GM18520 (cell line): Measurements from ENCODE around the gene EAF2.

Source experiments
- ATAC-seq: cut with Tn5 transposase; IDR thresholded peaks from one replicate; pipeline ENCODE4 v1.9.1; 2021; ENCODE audit not compliant: unreplicated experiment

The EAF2 gene

DNA sequence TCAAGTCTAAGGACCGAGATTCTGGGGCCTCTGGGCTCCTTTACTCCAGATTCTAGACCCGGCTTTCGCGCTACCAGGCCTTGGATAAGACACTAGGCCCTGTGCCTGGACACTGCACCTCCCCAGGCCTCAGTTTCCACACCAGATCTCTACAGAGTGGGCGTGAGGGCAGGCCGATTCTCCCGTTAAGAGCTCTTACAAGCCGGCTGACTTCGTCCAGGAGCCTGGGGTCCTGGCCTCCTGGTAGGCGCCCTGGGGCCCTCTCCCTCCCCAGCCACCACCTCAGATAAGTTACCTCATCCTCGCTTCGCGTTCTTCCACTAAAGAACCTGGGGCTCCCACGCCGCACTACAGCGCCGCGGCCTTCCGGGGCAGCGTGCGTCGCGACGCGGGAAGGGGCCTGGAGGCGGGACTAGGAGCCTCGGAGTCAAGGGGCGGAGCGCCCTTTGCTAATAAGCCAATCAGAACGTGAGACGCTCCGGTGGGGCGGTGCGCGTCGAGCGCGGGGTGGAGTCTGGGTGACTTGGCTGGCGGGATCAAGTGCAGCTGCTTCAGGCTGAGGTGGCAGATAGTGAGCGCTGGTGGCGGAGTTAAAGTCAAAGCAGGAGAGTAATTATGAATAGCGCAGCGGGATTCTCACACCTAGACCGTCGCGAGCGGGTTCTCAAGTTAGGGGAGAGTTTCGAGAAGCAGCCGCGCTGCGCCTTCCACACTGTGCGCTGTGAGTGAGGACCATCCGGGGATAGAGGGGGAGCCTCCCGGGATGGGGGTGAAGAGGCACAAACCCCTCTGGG lies at the start of gene EAF2, which contains the start of gene IQCB1:
Gene EAF2 (plus strand): TSS at position 539 of the 794 bp plus-strand sequence. CDS start 77 bp downstream, at position 616.
Gene IQCB1 (minus strand): TSS at position 390 of the 794 bp plus-strand sequence. CDS start 6,100 bp downstream, outside the sequence.
- ATAC-seq, result peak; percentile 99

DNA sequence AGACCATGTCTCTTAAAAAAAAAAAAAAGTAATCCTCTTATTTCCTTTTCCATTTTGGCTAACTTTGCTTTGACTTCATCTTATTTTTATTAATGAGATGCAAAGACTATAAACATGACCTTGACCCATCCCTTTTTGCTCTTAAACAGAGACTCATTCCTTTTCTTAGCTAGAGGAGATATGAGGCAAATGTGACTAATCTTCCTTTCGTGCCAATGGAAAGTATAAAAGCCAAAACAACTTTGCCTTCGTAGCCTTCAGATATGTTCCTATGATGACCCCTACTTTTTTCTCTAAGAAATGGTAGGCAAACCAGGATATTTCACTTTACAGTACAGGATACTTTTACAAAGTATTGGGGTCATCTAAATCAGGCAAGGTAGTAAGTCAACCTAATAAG lies 48.5 kb upstream of the EAF2 start:
- no peak for ATAC-seq

DNA sequence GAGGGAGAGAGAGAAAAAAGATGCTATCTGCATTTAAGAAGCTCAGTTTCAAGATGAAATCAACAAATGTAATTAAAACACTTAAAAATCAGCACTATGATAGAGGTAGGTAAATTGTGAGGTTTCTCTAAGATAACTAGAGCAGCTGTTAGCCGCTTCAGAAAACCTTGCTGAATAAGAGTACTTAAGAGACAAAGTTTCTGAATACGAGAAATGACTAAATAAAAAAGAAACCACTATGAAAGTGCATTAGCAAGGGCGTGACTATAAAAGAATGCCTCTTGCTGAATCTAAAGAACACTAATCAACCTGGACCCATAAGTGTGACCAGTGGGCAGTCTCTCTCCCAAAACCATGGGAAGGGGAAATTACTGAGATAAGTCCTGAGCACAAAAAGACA lies 41.9 kb upstream of the EAF2 start:
- ATAC-seq, result no peak

DNA sequence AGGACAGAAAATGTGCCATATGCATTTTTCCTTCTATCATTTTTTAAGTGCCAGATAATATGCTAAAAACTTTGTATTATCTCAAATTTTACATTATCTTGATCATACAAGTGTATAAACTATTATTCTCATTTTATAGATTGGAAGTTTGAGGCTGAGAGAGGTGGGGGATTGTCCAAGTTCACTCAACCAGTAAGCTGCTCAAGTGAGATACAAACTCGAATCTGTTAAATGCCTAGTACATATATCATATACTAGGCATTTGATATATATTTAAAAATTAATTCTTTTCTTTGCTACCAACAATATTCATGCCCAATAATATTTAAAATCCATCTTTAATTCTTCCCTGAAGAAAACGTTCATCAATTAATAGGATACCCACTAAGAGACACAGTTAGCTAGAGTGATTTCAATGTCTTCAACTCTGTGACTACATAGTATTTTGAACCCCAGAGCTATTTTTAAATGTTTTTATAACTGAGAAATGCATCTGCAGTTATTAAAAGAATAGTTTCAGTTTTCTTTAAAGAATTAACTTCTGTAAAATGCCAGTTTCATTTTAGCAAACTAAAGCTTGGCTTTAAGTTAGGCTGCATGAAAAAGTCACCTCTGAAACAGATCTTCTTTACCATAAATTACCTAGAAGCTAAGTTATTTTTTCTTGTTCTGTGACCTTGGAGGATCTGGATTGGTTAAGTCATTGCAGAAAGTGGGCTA lies 40.6 kb upstream of the EAF2 start:
- ATAC-seq, result no peak

DNA sequence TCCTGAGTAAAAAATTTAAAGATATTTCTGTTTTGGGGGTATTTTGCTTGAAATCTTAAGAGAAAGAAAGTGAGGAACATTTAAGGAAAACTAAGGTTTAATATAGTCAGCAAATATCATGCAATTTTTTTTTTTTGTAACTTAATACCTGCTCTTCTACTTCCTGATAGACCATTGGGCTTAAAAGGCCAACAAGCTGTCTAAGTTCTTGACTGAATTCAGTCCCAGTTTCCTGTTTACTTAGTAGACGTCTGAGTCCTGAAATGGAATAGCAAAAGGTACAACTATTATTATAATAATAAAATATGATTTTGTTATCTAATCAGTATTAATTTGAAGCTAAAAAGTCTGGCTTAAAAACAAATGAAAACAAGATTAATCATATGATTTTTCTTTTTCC lies 38.0 kb upstream of the EAF2 start:
- ATAC-seq, result no peak

DNA sequence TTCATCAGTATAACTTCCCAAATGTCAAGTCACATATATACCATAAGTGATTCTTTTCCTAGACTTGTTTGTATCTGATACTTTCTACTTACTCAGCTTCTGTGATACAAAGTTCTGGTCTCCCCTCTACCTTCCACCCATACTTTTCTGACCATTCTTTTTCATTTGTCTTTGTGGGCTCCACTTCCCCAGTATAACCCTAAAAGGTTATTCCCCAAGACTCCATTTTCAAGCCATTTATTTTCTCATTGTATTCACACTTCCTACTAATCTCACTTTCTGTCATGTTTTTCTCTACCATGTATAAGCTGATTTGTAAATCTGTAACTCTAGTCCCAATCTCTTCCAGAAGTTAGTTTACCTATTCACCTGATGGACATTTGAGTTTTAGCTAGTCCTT lies 34.1 kb upstream of the EAF2 start:
- ATAC-seq, result no peak

DNA sequence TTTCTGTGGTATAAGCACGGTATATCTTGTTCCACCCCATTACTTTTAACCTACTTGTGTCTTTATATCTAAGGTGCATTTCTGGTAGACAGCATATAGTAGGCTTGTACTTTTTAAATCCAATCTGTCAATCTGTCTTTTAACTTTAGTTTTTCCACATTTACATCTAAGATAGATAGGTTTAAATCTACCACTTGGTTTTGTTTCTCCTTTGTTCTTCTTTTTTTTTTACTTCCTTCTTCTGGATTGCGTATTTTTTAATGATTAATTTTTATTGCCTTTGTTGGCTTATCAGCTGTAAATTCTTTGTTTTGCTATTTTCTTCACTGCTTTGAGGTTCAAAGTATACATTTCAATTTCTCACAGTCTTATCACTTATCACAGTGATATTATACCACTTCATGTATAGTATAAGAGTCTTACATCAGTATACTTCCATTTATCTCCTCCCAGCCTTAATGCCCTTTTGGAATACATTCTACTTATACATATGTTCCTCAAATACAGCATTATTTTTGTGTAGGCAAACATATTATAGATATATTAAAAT lies 31.2 kb upstream of the EAF2 start:
- ATAC-seq, result no peak

DNA sequence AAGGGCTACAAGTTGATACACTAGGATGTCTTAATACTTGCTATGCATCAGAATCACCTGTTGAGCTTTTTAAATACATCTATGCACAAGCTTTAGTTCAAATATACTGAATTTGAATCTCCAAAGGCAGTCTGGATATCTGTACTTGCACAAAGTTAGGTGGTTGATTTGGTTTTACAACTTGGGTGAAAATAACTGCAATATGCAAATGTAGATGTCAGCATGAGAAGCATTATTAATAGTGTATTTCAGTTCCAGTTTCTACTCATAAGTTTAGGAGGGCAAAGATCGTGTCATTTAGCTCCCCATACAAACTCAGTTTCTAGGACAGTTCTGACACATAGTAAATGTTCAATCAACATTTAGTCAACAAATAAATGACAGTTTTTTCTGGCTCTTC lies 25.8 kb upstream of the EAF2 start:
- peak; percentile 99 for ATAC-seq

DNA sequence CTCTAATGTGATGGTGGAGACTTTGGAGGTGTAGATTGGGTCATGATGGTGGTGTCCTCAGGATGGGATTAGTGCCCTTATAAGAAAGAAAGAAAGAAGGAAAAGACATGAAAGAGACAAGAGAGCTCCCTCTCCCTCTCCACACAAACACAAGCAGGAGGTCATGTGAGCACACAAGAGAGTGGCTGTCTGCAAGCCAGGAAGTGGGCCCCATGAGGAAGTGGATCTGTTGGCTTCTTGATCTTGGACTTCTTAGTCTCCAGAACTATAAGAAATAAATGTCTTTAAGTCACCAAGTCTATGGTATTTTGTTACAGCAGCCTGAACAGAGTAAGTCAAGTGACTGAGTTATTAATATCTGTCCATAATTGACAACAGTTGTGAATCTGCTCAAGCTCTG lies 17.3 kb upstream of the EAF2 start:
- ATAC-seq, result no peak

DNA sequence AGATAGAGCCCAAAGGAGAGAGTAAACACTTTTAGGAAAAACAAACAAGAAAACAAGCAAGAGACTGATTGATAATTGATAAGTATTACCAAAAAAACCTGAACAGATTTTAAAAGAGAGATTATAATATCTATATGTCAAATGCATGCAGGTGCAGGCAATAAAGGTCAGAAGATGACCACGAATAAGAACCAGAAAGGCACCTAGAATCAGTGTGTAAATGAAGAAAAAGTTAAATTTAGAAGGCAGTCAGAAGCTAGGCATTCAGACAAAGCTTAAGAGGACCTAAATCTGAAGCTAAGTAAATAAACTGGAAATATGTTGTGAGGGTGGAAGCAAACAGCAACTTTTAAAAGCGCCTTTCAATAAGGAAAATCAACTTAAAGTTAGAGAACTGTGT lies 16.4 kb upstream of the EAF2 start:
- no peak for ATAC-seq

DNA sequence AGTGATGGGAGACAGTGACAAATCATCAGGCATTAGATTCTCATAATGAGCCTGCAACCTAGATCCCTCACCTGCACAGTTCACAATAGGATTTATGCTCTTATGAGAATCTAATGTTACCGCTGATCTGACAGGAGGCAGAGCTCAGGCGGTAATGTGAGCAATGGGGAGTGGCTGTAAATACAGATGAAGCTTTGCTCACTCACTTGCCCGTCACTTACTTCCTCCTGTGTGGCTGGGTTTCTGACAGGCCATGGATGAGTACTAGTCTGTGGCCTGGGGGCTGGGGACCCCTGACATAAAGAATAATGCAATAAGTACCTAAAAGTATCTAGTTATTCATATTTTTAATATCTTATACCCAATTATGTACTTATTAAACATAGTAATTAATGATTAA lies 15.8 kb upstream of the EAF2 start:
- no peak for ATAC-seq

DNA sequence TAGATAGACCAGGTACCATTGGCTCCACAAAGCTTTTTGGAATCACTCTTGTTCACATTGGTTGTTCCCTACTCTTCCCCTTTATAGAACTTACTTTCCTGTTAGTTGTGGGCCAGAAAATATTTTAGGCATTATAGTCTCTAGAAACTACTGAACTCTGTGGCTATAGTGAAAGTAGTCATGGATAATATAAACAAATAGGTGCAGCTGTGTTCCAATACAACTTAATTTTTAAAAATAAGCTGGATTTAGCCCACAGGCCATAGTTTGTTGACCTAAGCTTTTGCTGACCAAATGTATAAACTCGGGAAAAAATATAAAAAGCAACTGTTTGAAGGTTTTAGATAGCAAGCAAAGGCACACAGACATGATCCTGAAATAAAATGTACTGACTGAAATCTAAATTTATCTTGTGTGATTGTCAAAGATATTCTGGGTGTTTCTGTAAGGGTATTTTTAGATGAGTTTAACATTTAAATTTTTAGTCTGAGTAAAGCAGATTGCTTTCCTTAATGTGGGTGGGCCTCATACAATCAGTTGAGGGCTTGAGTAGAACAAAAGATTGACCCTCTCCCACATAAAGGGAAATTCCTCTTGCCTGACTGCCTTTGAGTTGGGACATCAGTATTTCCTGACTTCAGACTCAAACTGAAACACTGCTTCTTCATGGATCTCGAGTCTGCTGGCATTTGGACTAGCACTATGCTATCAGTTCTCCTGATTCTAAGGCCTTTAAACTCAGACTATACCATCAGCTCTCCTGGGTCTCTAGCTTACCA lies 13.4 kb upstream of the EAF2 start:
- no peak for ATAC-seq

DNA sequence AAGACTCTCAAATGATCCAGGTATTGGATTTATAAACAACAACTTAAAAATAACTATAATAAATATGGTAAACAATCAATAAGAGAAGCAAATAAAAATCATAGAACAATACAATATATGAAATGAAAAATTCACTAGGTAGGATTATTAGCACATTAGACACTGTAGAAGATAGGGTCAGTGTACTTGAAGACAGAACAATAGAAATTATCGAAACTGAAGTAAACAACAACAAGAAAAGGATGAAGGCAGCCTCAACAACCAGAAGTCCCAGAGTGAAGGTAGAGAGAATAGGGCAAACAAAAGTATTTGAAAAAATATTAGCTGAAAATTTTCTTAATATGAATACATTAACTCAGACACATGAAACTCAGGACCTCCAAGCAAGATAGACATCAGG lies 12.0 kb upstream of the EAF2 start:
- no peak for ATAC-seq

DNA sequence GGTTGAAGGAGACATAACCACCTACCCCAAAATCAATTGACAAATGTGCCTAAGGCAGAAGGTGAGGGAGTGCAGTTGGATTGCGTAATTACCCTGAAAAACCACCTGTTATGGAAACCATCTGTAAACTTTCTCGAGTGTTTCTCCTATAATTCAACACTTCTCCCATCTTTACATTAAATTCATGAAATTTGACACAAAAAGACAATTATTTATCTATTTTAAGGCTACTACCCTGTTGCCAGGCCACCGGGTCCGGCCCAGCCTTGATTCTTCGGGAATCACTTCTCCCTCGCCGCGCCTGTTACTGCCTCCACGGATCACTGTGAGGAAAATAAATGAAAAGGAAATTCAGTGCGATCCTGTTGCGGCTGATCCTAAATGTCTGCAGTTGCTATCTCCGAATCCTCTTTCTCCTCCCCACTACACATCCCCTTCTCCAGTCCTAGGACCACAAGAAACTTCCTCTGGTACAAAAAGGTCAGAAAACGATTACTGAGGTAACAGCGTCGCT lies 795 bp upstream of the EAF2 start:
- no peak for ATAC-seq

DNA sequence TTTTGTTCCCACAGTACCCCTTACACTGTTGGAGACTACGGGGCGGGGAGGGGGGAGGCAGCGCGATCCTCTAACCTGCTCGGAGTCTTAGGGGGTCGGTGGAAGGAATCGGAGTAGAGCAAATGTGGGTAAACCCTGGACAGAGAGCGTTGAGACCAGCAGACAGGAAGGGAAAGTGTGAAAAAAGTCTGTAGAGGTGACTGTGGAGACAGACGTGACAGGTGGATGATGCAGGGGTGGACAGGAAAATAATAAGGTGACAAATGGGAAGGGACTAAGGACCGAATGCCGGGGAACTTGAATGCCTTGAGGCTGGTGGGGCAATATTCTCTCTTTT lies 424 bp downstream of the EAF2 start:
- ATAC-seq, result peak; percentile 5

DNA sequence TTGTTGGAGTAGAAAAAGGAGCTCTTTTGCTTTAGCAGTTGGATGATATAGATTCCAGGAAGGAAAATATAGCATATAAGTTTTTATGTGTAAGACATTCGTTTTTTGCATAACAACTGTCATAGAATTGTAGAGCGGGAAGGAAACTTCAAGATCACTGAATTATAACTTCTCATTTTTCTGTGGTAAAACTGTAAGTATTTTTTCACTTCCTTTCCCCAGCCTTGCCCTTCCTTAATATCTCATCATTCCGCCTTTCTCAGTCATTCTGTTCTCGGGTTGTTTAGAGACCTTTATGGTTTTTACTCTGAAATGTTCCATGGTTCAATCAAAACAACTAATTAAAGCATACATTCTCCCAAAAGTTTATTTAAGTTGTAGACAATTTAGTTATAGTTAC lies 1.1 kb downstream of the EAF2 start:
- ATAC-seq, result no peak

DNA sequence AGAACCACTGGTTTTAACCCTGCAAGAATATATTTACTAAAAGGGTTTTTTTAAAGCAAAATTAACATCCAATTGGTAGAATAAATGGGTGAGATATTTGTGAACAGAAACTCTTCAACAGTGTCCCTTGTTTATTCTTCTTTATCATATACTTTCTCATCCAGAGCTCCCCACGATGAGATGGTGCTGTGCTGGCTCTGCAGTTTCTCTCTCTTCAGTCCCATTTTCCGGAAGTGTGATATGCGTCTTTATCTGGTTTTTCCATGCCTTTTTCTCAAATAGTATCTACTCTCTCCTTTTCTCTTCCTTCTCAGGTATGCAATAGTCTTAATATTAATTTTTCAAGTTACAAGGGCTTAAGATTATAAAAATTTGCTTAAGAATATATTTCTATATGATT lies 1.5 kb downstream of the EAF2 start:
- no peak for ATAC-seq

DNA sequence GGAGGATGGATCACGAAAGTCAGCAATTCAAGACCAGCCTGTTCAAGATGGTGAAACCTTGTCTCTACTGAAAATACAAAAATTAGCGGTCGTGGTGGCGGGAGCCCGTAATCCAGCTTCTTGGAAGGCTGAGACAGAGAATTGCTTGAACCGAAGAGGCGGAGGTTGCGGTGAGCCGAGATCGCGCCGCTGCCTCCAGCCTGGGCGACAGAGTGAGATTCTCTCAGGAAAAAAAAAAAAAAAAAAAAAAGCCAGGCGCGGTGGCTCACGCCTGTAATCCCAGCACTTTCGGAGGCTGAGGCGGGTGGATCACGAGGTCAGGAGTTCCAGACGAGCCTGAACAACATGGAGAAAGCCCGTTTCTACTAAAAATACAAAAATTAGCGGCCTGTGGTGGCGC lies 5.0 kb downstream of the EAF2 start:
- ATAC-seq, result no peak

DNA sequence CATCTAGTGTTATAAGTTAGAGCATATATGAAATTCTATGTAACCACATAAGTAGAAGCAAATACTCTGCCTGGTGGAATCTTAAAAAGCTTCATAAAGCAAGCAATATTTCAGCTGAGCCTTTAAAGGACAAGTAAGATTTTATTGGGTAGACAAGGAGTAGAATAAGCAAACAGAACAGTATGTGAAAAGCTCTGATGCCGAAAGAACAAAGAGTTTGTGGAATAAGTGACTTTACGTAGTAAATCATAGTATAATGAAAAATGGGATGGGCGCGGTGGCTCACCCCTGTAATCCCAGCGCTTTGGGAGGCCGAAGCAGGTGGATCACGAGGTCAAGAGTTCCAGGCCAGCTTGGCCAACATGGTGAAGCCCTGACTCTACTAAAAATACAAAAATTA lies 9.9 kb downstream of the EAF2 start:
- ATAC-seq, result no peak

DNA sequence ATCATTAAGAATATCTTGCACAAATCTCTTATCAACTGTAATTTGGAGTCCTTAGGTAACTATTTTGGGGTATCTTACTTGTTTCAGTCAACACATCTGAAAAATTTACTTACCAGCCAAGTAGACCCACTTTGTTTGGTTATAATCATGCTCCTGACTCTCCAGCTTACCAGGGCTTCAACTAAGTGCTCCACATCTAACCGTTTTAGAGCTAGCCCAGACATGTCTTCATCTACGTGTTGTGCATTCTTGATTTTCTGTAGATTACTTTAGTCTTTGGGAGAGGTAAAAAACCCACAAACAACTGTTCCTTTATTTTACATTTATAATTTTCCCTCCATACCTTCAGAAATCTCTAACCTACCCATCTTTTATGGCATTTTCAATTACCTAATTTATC lies 17.2 kb downstream of the EAF2 start:
- ATAC-seq, result no peak

DNA sequence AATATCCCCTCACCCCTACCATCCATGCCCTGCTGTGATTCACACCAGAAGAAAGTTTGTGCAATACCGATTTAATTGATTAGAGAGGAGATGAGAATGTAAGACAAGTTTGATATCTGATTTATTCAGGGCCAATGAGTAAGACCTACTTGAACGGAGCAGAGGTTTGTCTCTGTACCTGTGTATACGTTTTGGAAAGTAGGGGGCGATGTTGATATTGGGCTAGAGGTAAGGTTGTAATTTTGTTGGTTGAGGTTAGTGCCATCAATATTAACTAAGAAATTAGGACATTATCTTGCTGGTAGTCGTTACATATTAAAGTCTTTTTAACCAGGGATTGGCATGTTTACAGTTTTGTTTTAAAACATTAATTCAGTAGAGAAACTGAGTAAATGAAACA lies 20.5 kb downstream of the EAF2 start:
- ATAC-seq, result no peak
